Choroid plexus epithelial cell (primary cell): ENCODE measurements around the gene PTPRG.

Source experiments
- DNase-seq: peaks from one replicate; pipeline ENCODE4 v3.0.0-alpha.2; 2010; ENCODE audit warnings: low read depth
- H3K4me3 ChIP-seq: 2 replicates; pipeline ENCODE4 v1.5.1; 2011; ENCODE audit warnings: low read depth, mild to moderate bottlenecking, control low read depth, low read length, moderate library complexity
- TF ChIP-seq, protein P1 (sequence below): conservative IDR thresholded peaks from 2 replicates; pipeline ENCODE4 v1.5.1; 2011; ENCODE audit warnings: low read depth, mild to moderate bottlenecking, control low read depth, inconsistent platforms, low read length, moderate library complexity

PTPRG gene

DNA sequence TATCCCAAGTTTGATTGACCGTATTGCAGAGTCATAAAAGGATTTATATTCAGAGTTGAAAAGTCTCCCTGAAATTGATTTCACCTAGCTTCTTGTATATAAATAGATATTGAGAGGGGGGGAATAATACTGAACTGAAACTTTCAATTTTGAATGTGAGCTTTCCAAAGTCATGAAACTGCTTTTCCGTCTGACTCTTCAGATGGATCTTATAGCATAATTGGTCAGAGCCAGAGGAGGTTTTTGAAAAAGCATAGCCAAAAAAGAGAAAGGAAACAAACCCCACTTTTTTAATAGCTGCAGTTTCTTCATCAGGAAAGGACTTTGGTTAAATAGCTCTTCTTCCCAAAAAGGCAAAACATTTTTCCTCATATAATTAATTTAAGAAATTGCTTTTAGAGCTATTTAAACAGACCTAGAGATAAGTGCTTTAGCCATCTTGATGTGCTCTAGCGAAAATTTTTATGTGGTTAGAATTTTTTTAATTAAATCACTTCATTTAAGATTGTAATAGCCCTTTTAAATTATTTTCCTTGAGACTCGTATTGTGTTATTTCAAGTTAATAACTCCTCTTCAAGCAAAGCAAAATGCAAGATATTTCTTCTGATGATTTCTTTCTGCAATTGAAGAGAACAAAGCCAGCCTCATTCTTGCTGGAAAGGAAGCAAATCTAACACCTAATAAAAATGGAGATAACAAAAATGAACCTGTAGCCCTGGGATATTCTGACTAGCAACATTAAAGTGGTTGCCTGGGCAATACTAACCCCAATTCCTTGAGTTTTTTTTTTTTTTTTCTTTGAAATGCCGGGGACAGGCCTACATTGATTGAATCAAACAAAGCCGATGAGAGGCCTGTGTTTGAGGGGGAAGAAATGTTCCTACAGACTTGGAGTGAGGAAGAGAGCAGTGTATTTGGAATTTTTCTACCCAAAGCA, 173.6 kb downstream of the PTPRG start:
- H3K4me3 ChIP-seq = no peak overlapping the region
- no peak for DNase-seq
- TF ChIP-seq, protein P1, sequence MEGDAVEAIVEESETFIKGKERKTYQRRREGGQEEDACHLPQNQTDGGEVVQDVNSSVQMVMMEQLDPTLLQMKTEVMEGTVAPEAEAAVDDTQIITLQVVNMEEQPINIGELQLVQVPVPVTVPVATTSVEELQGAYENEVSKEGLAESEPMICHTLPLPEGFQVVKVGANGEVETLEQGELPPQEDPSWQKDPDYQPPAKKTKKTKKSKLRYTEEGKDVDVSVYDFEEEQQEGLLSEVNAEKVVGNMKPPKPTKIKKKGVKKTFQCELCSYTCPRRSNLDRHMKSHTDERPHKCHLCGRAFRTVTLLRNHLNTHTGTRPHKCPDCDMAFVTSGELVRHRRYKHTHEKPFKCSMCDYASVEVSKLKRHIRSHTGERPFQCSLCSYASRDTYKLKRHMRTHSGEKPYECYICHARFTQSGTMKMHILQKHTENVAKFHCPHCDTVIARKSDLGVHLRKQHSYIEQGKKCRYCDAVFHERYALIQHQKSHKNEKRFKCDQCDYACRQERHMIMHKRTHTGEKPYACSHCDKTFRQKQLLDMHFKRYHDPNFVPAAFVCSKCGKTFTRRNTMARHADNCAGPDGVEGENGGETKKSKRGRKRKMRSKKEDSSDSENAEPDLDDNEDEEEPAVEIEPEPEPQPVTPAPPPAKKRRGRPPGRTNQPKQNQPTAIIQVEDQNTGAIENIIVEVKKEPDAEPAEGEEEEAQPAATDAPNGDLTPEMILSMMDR = no peak

DNA sequence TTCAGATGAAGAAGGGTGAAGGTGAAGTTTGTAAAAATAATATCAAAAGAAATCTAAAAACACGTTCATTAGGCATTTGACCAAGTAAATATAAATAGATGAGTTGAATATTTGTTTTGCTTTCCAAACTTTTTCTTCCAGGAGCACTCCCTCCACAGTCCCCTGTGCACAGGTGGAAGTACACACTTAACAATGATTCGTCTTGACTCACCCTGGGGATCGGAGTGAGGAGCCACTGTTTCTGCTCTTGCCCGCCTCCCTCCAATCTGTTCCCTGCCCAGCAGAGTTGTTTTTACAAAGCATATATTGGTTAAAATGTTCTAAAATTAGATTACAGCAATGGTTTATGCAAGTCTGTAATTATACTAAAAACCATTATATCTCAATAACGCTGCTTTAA, 175.1 kb downstream of the PTPRG start:
- TF ChIP-seq, protein P1 = no peak
- no peak overlapping the region for H3K4me3 ChIP-seq
- DNase-seq = no peak

DNA sequence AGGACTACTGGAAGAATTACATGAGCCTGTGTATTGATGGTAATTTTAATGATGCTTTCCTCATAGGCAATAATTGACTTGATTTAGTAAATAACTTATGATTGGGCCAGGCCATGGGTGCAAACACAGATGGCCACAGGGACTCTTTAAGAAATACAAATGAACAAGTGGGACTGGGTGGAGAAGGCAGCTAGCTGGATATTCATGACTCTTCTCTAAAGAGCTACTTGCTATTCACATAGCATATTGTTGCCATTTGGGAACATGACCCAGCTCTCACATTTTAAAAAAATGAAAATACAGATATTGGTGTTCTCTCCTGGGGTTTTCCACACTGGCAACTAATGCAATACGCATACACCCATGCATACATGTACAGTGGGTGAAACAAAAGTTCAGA, 178.3 kb downstream of the PTPRG start:
- DNase-seq = no peak
- no peak overlapping the region for H3K4me3 ChIP-seq
- TF ChIP-seq, protein P1 = no peak

DNA sequence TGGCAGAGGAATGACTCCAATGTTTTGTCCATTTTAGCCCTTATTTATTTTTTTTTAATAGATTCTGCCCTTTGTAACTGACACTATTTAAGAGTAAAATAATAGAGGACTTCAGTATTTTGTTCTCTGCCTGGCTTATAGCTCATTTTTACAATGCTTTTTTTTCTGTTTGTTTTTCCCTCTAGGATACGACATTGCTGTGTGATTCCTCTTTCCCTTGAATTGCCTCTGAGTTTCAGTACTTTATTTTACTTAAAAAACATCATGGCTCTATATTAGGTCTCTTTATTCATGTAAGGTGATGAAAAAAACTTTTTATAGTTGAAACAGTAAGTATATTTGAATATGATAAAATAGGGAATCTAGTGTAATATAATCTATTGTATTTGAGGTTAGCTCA, 179.1 kb downstream of the PTPRG start:
- no peak overlapping the region for H3K4me3 ChIP-seq
- no peak for DNase-seq
- TF ChIP-seq, protein P1 = no peak

DNA sequence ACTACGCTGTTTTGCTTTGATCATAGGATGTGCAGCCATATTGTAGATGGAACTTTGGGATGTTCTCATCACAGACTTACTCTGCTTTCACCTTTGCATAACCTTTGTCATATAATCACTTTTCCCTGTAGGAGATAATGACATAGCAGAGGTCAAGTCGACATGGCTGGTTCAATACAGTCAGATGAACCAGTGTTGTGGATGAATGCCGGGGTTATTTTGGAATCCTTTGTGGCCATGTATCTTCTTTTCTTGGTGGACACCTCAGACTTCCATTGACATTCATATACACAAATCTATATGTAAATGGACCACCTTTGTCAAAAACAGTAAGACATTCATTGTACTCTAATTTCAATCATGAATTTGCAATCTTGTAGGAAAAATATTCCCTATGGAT, 180.2 kb downstream of the PTPRG start:
- DNase-seq = no peak
- TF ChIP-seq, protein P1 = no peak
- H3K4me3 ChIP-seq = no peak overlapping the region

DNA sequence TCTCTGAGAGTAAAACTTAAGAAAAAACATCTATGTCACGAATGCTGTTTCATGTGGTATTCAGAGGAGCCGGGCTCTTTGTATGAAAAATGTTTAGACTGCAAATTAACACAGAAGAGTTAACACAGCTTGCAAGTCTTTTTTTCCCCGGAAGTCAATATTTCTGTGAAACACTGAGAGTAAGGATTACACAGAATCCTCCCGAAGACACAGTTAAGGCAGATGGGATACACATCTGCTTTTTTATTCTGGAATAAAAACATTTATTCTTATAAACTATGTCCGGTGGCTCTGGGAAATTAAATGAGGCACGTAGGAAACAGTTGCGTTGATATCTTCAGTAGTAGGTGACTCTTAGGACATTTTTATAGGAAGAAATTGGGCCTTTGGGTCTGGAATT, 180.6 kb downstream of the PTPRG start:
- H3K4me3 ChIP-seq = no peak overlapping the region
- TF ChIP-seq, protein P1 = no peak
- DNase-seq = peak; percentile 16

DNA sequence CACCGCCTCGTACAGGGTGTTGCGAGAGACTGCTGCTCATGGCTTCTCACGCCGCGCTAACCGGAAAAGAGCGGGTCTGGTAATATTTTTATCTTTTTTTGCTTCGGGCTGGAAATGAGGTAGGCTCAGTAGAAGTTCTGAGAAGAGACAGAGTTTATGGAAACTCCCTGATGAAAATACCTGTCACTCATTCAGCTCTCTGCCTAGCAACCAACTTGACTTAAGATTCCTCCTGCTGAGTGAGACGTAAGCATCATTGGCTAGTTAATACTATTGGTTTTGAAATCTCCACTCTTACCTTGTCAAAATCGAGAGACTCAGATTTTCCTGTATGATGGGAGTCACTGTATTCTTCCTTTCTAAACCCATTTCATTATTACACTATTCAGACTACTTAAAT, 181.7 kb downstream of the PTPRG start:
- no peak overlapping the region for H3K4me3 ChIP-seq
- no peak for DNase-seq
- TF ChIP-seq, protein P1 = no peak
